Measurements from ENCODE around the gene TUSC2.

Gene TUSC2

GRCh38 chr3:50327943-50328691, at the start of gene TUSC2:
Gene TUSC2 (minus strand): TSS chr3:50328223. CDS start chr3:50328099, 124 bp downstream.
- peak; percentile 76 for DNase-seq

GRCh38 chr3:50375258-50375931, 47.4 kb upstream of the TUSC2 start:
- DNase-seq: no peak

- no peak for DNase-seq
Observed at GRCh38 chr3:50374363-50375257, 46.6 kb upstream of the TUSC2 start.

- no peak for DNase-seq
Observed at GRCh38 chr3:50373146-50374051, 45.4 kb upstream of the TUSC2 start.

GRCh38 chr3:50372349-50372748, 44.3 kb upstream of the TUSC2 start:
- no peak for DNase-seq

GRCh38 chr3:50371133-50371685, 43.2 kb upstream of the TUSC2 start:
- no peak for DNase-seq

GRCh38 chr3:50370594-50370993, 42.6 kb upstream of the TUSC2 start:
- DNase-seq: no peak

GRCh38 chr3:50369012-50369670, 41.1 kb upstream of the TUSC2 start:
- no peak for DNase-seq

- DNase-seq: no peak
Observed at GRCh38 chr3:50365842-50366220, 37.8 kb upstream of the TUSC2 start.

- DNase-seq: no peak
Observed at GRCh38 chr3:50365080-50365841, 37.2 kb upstream of the TUSC2 start.

GRCh38 chr3:50364573-50365079, 36.6 kb upstream of the TUSC2 start:
- DNase-seq: no peak

- DNase-seq: no peak
Observed at GRCh38 chr3:50359760-50360110, 31.7 kb upstream of the TUSC2 start.

GRCh38 chr3:50358911-50359759, 31.1 kb upstream of the TUSC2 start, which contains the start of gene TMEM115:
Gene TMEM115 (minus strand): TSS chr3:50359521. CDS start chr3:50359063, 458 bp downstream.
- DNase-seq: peak; percentile 92

GRCh38 chr3:50358355-50358910, 30.4 kb upstream of the TUSC2 start:
- no peak for DNase-seq

GRCh38 chr3:50357481-50357880, 29.5 kb upstream of the TUSC2 start:
- DNase-seq: no peak

- no peak for DNase-seq
Observed at GRCh38 chr3:50356553-50356952, 28.5 kb upstream of the TUSC2 start.

GRCh38 chr3:50355829-50356552, 28.0 kb upstream of the TUSC2 start:
- no peak for DNase-seq

GRCh38 chr3:50354850-50355249, 26.8 kb upstream of the TUSC2 start:
- no peak for DNase-seq

Measured in NCI-H446 treated with DMSO at 0.1 percent for 48 hours (cell line).